Breast epithelium (tissue), 3 donors: Measurements from ENCODE around the gene RSPH10B.
"Not testable (repeated sequence)": the region's sequence is repeated elsewhere in the genome, so short reads cannot be mapped to it uniquely, and the experiment has no call there.

Source experiments
- POLR2A ChIP-seq: fragments of 450-650 bp; IDR thresholded peaks from one replicate; pipeline ENCODE4 v1.6.1; 2016; ENCODE audit warnings: antibody characterized with exemption, mild to moderate bottlenecking, moderate library complexity
- POLR2AphosphoS5 ChIP-seq, 3 donors: sonication (generic); formaldehyde crosslinking; IDR thresholded peaks; one replicate each; pipeline ENCODE4 v1.6.1; 2017; ENCODE audit warnings: antibody characterized with exemption in 3 of 3
- TF ChIP-seq, protein P1 (sequence below), 3 donors: fragments of 450-650 bp; IDR thresholded peaks; one replicate each; pipeline ENCODE4 v1.5.1; 2016 to 2017; ENCODE audit warnings: antibody characterized with exemption in 3 of 3, mild to moderate bottlenecking in 3 of 3, moderate library complexity in 3 of 3

DNA sequence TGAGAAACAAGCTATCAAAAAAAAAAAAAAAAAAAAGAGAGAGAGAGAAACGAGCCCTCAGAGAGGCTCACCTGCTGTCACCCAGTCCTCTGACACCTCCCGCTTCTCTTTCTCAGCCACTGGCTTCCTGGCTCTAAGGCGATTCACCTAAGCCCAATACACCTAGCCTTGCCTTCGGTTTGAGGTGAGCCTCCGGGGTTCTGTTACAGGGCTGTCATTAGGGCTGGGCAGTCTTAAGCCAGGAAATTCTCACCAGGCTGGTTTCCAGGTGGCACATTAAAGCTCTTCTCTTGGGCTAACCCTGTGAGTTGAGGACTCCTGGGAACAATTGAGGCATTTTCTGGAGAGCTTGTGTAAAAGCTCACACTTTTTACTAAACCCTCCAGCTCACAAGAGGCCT lies 82.5 kb downstream of the RSPH10B start:
- TF ChIP-seq, protein P1, sequence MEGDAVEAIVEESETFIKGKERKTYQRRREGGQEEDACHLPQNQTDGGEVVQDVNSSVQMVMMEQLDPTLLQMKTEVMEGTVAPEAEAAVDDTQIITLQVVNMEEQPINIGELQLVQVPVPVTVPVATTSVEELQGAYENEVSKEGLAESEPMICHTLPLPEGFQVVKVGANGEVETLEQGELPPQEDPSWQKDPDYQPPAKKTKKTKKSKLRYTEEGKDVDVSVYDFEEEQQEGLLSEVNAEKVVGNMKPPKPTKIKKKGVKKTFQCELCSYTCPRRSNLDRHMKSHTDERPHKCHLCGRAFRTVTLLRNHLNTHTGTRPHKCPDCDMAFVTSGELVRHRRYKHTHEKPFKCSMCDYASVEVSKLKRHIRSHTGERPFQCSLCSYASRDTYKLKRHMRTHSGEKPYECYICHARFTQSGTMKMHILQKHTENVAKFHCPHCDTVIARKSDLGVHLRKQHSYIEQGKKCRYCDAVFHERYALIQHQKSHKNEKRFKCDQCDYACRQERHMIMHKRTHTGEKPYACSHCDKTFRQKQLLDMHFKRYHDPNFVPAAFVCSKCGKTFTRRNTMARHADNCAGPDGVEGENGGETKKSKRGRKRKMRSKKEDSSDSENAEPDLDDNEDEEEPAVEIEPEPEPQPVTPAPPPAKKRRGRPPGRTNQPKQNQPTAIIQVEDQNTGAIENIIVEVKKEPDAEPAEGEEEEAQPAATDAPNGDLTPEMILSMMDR (IDR thresholded peaks at IDR 0.05) = not testable (repeated sequence)
- not testable (repeated sequence) for TF ChIP-seq POLR2A; POLR2AphosphoS5 (IDR thresholded peaks at IDR 0.05)
